Endothelial cell (in vitro differentiated cells): ENCODE measurements around the gene GOLGA1. TPM values are rescaled to one million over a fixed set of nuclear protein-coding genes. Genes with fewer than 3 reads are reported as not detected.
"Not testable (repeated sequence)": the region's sequence is repeated elsewhere in the genome, so short reads cannot be mapped to it uniquely, and the experiment has no call there.

Experiments
- DNase-seq: peaks from one replicate; pipeline ENCODE4 v3.0.0; 2021; ENCODE audit warnings: low spot score
- H3K27ac Mint-ChIP-seq: one replicate; pipeline ENCODE4 v1.8.0; 2021; ENCODE audit warnings: mixed read lengths, inconsistent platforms; ENCODE audit not compliant: unreplicated experiment
- H3K27me3 Mint-ChIP-seq: one replicate; pipeline ENCODE4 v1.8.0; 2021; ENCODE audit warnings: mild to moderate bottlenecking, moderate library complexity, mixed read lengths, inconsistent platforms; ENCODE audit not compliant: unreplicated experiment
- H3K36me3 Mint-ChIP-seq: one replicate; pipeline ENCODE4 v1.8.0; 2021; ENCODE audit warnings: mild to moderate bottlenecking, low read depth, mixed read lengths, inconsistent platforms; ENCODE audit not compliant: unreplicated experiment
- H3K4me1 Mint-ChIP-seq: one replicate; pipeline ENCODE4 v1.8.0; 2021; ENCODE audit warnings: mild to moderate bottlenecking, mixed read lengths, inconsistent platforms; ENCODE audit not compliant: unreplicated experiment
- H3K4me3 Mint-ChIP-seq: one replicate; pipeline ENCODE4 v1.8.0; 2021; ENCODE audit warnings: mild to moderate bottlenecking, mixed read lengths, inconsistent platforms; ENCODE audit not compliant: unreplicated experiment
- H3K9me3 Mint-ChIP-seq: one replicate; pipeline ENCODE4 v1.8.0; 2021; ENCODE audit warnings: mixed read lengths, inconsistent platforms; ENCODE audit not compliant: unreplicated experiment
- total RNA-seq: library from RNA; stranded (reverse); fragmentation: NEBNext Ultra II Directional; extraction: Animal tissue kit (Norgen Biotek cat#: 25700); gene quantifications from one replicate; pipeline ENCODE4 v1.2.1, GENCODE V29; 2021; ENCODE audit not compliant: unreplicated experiment
- TF ChIP-seq, protein P1 (sequence below): fragments of 200-600 bp; sonication (generic); IDR thresholded peaks from one replicate; pipeline ENCODE4 v1.5.0; 2021; ENCODE audit warnings: antibody characterized with exemption; ENCODE audit not compliant: unreplicated experiment

GOLGA1 gene
- total RNA-seq, 1 donor from 2014 or later, result 14.8 TPM

DNA sequence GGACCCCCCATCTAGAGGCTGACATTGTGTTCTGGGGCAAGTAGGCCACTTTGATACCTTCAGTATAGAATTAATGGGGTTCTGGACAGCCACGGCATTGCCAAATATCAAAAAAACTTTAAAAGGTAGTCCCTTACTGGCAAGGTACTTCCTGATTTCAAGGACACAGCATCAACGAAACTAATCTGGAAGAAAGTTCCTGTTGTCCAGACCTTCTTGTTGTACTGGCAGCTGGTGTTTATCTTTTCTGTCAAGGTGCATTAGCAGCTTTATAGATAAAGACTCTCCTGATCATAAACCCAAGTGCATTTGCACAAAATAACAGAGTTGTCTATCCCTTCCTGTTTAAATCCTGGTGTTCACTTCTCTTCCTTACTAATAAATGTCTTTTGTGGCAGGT, 23.7 kb upstream of the GOLGA1 start:
- H3K4me3 Mint-ChIP-seq, result no peak overlapping the region
- DNase-seq, result no peak
- no peak overlapping the region for H3K27ac Mint-ChIP-seq
- no peaks in the 10 kb centered on the region for H3K27me3 Mint-ChIP-seq
- no peaks in the 10 kb centered on the region for H3K9me3 Mint-ChIP-seq
- peaks cover 10% of the 10 kb centered on the region for H3K4me1 Mint-ChIP-seq
- TF ChIP-seq, protein P1, sequence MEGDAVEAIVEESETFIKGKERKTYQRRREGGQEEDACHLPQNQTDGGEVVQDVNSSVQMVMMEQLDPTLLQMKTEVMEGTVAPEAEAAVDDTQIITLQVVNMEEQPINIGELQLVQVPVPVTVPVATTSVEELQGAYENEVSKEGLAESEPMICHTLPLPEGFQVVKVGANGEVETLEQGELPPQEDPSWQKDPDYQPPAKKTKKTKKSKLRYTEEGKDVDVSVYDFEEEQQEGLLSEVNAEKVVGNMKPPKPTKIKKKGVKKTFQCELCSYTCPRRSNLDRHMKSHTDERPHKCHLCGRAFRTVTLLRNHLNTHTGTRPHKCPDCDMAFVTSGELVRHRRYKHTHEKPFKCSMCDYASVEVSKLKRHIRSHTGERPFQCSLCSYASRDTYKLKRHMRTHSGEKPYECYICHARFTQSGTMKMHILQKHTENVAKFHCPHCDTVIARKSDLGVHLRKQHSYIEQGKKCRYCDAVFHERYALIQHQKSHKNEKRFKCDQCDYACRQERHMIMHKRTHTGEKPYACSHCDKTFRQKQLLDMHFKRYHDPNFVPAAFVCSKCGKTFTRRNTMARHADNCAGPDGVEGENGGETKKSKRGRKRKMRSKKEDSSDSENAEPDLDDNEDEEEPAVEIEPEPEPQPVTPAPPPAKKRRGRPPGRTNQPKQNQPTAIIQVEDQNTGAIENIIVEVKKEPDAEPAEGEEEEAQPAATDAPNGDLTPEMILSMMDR, result no peak
- no peaks in the 10 kb centered on the region for H3K36me3 Mint-ChIP-seq

DNA sequence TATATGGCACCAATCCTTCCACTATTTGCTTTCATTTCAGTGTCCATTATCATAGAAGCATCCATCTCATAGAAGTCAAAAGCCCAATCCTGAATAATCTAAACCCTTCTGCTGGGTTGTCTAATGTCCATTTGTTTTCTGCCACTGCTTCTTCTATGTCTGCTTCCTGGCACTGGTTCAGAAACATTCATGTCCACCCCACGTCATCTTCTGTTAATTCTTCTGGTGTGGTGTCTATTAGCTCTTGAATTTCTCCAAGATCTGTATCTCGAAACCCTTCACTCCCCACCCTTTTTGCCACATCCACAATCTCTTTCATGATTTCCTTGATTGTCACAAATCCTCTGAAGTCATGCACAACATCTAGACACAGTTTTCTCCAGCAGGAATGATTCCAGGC, 23.2 kb upstream of the GOLGA1 start:
- Mint-ChIP-seq H3K4me3 (no peak overlapping the region), H3K27me3 (no peaks in the 10 kb centered on the region), H3K36me3 (no peaks in the 10 kb centered on the region), H3K27ac (no peak overlapping the region), H3K9me3 (no peaks in the 10 kb centered on the region), H3K4me1 (peaks cover 10% of the 10 kb centered on the region)
- no peak for DNase-seq
- TF ChIP-seq, protein P1, result no peak

DNA sequence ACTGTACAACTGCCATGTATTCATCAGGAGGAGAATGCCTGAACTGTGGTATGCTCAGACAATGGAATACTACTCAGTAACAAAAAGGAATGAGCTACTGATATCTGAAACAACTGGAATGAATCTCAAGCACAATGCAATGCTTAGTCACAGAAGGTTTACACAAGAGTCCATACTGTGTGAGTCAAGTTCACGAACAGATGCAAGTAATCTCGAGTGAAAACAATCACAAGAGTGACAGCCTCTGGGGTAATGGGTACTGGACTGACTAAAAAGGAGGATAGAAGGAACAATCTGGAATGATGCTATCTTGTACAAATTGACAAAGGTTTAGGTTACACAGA, 19.5 kb upstream of the GOLGA1 start:
- H3K27ac Mint-ChIP-seq, result no peak overlapping the region
- DNase-seq, result no peak
- no peaks in the 10 kb centered on the region for H3K36me3 Mint-ChIP-seq
- H3K4me3 Mint-ChIP-seq, result no peak overlapping the region
- no peaks in the 10 kb centered on the region for H3K9me3 Mint-ChIP-seq
- TF ChIP-seq, protein P1, result no peak
- H3K4me1 Mint-ChIP-seq, result peaks cover 7% of the 10 kb centered on the region
- H3K27me3 Mint-ChIP-seq, result no peaks in the 10 kb centered on the region

DNA sequence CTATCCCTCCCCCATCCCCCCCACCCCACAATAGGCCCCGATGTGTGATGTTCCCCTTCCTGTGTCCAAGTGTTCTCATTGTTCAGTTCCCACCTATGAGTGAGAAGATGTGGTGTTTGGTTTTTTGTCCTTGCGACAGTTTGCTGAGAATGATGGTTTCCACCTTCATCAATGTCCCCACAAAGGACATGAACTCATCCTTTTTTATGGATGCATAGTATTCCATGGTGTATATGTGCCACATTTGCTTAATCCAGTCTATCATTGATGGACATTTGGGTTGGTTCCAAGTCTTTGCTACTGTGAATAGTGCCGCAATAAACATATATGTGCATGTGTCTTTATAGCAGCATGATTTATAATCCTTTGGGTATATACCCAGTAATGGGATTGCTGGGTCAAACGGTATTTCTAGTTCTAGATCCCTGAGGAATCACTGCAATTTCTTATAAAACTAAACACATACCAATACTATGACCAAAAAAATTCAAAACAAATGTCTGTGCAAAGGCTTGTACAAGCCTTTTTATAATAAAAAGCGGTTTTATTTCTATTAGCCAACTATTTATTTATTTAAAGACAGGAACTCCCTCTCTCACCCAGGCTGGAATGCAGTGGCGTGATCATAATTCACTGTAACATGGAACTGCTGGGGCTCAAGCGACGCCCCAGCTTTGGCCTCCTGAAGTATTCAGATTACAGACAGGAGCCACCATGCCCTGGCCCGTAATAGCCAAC, 19.0 kb upstream of the GOLGA1 start:
- H3K9me3 Mint-ChIP-seq, H3K27me3 Mint-ChIP-seq, H3K4me3 Mint-ChIP-seq, H3K4me1 Mint-ChIP-seq, H3K27ac Mint-ChIP-seq, DNase-seq, H3K36me3 Mint-ChIP-seq: not testable (repeated sequence)

DNA sequence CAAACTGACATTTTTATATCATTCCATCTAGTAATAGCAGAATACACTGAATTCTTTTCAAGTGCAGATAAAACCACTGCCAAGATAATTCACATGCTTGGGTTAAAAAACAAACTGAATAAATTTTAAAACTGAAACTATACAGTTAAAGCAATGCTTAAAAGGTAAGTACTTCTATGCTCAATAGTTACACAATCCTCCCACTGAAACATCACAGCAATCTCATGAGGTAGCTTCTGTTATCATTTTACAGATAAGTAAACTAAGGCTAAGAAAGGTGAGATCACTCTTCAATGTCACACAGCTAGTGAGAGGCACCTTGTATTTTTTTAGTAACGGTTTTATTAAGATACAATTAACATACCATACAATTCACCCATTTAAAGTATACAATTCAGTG, 13.4 kb upstream of the GOLGA1 start:
- Mint-ChIP-seq H3K27ac (no peak overlapping the region), H3K9me3 (no peaks in the 10 kb centered on the region)

More for the DNA sequence above, 13.4 kb upstream of the GOLGA1 start:
- TF ChIP-seq, protein P1, result no peak
- DNase-seq, result no peak
- no peaks in the 10 kb centered on the region for H3K4me1 Mint-ChIP-seq
- H3K27me3 Mint-ChIP-seq, result no peaks in the 10 kb centered on the region
- no peaks in the 10 kb centered on the region for H3K36me3 Mint-ChIP-seq
- no peak overlapping the region for H3K4me3 Mint-ChIP-seq
